Measurements from ENCODE around the gene PLEKHA7. TPM values are rescaled to one million over a fixed set of nuclear protein-coding genes. Genes with fewer than 3 reads are reported as not detected.
A peak's percentile ranks its signal among the peaks of the same experiment; 100 is the strongest.
"Not testable (repeated sequence)": the region's sequence is repeated elsewhere in the genome, so short reads cannot be mapped to it uniquely, and the experiment has no call there.

Gene PLEKHA7
- total RNA-seq (10 to 100 TPM; 31.2 to 82.3 (median 69.2) TPM), polyA plus RNA-seq (10 to 100 TPM; 12.8 to 20.5 (median 18.0) TPM)
- long read RNA-seq, donor 1, result 0 reads
- long read RNA-seq, donor 2, partial matches to known transcripts, result 6 of 8 reads
- long read RNA-seq, donor 2, other reads (novel, unspliced or antisense), result 0 of 8 reads
- long read RNA-seq, donor 3, result 0 reads
- long read RNA-seq, donor 4, result 0 reads
- long read RNA-seq, donor 5, partial matches to known transcripts, result 6 of 6 reads
- long read RNA-seq, donor 5, other reads (novel, unspliced or antisense), result 0 of 6 reads
- long read RNA-seq, donor 6, partial matches to known transcripts, result 17 of 21 reads
- long read RNA-seq, donor 6, other reads (novel, unspliced or antisense), result 0 of 21 reads
- long read RNA-seq, donor 7, result 0 reads
- long read RNA-seq, donor 8, partial matches to known transcripts, result 5 of 6 reads
- long read RNA-seq, donor 8, other reads (novel, unspliced or antisense), result 0 of 6 reads
- long read RNA-seq, donor 9, result 0 reads
- long read RNA-seq, donor 10, result 0 reads

GRCh38 chr11:17014321-17014832, at the start of gene PLEKHA7:
PLEKHA7 (minus strand) TSS chr11:17014414; CDS start chr11:17014401, 13 bp downstream.
- TF ChIP-seq EP300 (IDR thresholded peaks at IDR 0.05) (no peak), CTCF (IDR thresholded peaks at IDR 0.05) (no peak), POLR2AphosphoS5 (IDR thresholded peaks at IDR 0.05) (no peak), POLR2A (IDR thresholded peaks at IDR 0.05) (no peak)
- Histone ChIP-seq H3K27ac (peak within 1 kb of the TSS; percentile 85 to 98 (median 90)), H3K36me3 (no peaks in the 10 kb centered on the region), H3K4me1 (peaks cover 0 to 41% (median 34%) of the 10 kb centered on the region in 4 donors), H3K27me3 (peaks cover 0 to 29% (median 8%) of the 10 kb centered on the region in 3 donors), H3K9me3 (no peaks in the 10 kb centered on the region), H3K4me3 (peak within 1 kb of the TSS; percentile 69 to 95 (median 80))
- WGBS, 5 donors, result 0 to 1% (median 1%) methylated on average over 16 to 73 of the region's 76 CpGs; no CpG with 5 or more reads in 1 of the 5 donors
- intact Hi-C loops (cut with DNase I; ENCODE audit: low total_unique reads), result no loop called here
- peak; percentile 34 to 65 for DNase-seq

GRCh38 chr11:17063171-17064002, 49.2 kb upstream of the PLEKHA7 start:
- WGBS, 5 donors, result 53 to 86% (median 58%) methylated on average over 3 to 4 of the region's 4 CpGs
- Histone ChIP-seq H3K36me3 (peaks cover 0 to 3% (median 0%) of the 10 kb centered on the region in 4 donors), H3K4me1 (no peaks in the 10 kb centered on the region), H3K9me3 (no peaks in the 10 kb centered on the region), H3K27me3 (no peaks in the 10 kb centered on the region), H3K4me3 (no peak overlapping the region), H3K27ac (no peak overlapping the region)
- TF ChIP-seq POLR2AphosphoS5 (IDR thresholded peaks at IDR 0.05) (no peak), CTCF (IDR thresholded peaks at IDR 0.05) (peak in 5 of 7 experiments; percentile 66 to 84 (median 66))
- intact Hi-C loops (cut with DNase I; ENCODE audit: low total_unique reads), result loop anchor here (10.0 kb wide), 1 partner anchor 119 kb away; no protein-coding TSS in a partner anchor
- DNase-seq, result peak; percentile 77 to 79

GRCh38 chr11:17051146-17051545, 36.9 kb upstream of the PLEKHA7 start:
- intact Hi-C loops (cut with DNase I; ENCODE audit: low total_unique reads), result loop anchor here (10.0 kb wide), 1 partner anchor 256 kb away; no protein-coding TSS in a partner anchor
- not testable (repeated sequence) for H3K27me3 ChIP-seq, H3K27ac ChIP-seq, DNase-seq, H3K9me3 ChIP-seq, H3K4me3 ChIP-seq, H3K36me3 ChIP-seq
- 96 to 98% (median 97%) methylated on average over 12 to 23 of the region's 27 CpGs for WGBS, 5 donors
- H3K4me1 ChIP-seq, result peaks cover 5 to 13% (median 8%) of the 10 kb centered on the region in 4 donors

- H3K4me3 ChIP-seq; intact Hi-C loops (cut with DNase I; ENCODE audit: low total_unique reads); H3K36me3 ChIP-seq; H3K9me3 ChIP-seq; H3K27me3 ChIP-seq: not testable (repeated sequence)
- TF ChIP-seq POLR2AphosphoS5 (IDR thresholded peaks at IDR 0.05), result peak in 2 of 3 donors; percentile 41 to 55
- DNase-seq, result peak in 1 of 2 donors; percentile 52
- peak overlapping the region; percentile 50 to 92 (median 65) for H3K27ac ChIP-seq
- H3K4me1 ChIP-seq, result peaks cover 5 to 13% (median 8%) of the 10 kb centered on the region in 4 donors
- 26 to 57% (median 36%) methylated on average over 4 of the region's 4 CpGs for WGBS, 5 donors
These were observed 34.3 kb upstream of the PLEKHA7 start for GRCh38 chr11:17048491-17048890.

- Histone ChIP-seq H3K4me1 (peaks cover 5 to 13% (median 8%) of the 10 kb centered on the region in 4 donors), H3K36me3 (no peaks in the 10 kb centered on the region), H3K27ac (no peak overlapping the region), H3K9me3 (no peaks in the 10 kb centered on the region), H3K4me3 (no peak overlapping the region), H3K27me3 (no peaks in the 10 kb centered on the region)
- DNase-seq, result no peak
- WGBS, 5 donors, result 60 to 79% (median 69%) methylated on average over 5 of the region's 5 CpGs
- intact Hi-C loops (cut with DNase I; ENCODE audit: low total_unique reads), result no loop called here
- no peak for TF ChIP-seq CTCF (IDR thresholded peaks at IDR 0.05)
- TF ChIP-seq POLR2A (IDR thresholded peaks at IDR 0.05), result no peak
- no peak for TF ChIP-seq POLR2AphosphoS5 (IDR thresholded peaks at IDR 0.05)
- no peak for TF ChIP-seq EP300 (IDR thresholded peaks at IDR 0.05)
These were observed 32.5 kb upstream of the PLEKHA7 start for GRCh38 chr11:17046690-17047089.
